Measurements from ENCODE around the gene SORCS2.

DNA sequence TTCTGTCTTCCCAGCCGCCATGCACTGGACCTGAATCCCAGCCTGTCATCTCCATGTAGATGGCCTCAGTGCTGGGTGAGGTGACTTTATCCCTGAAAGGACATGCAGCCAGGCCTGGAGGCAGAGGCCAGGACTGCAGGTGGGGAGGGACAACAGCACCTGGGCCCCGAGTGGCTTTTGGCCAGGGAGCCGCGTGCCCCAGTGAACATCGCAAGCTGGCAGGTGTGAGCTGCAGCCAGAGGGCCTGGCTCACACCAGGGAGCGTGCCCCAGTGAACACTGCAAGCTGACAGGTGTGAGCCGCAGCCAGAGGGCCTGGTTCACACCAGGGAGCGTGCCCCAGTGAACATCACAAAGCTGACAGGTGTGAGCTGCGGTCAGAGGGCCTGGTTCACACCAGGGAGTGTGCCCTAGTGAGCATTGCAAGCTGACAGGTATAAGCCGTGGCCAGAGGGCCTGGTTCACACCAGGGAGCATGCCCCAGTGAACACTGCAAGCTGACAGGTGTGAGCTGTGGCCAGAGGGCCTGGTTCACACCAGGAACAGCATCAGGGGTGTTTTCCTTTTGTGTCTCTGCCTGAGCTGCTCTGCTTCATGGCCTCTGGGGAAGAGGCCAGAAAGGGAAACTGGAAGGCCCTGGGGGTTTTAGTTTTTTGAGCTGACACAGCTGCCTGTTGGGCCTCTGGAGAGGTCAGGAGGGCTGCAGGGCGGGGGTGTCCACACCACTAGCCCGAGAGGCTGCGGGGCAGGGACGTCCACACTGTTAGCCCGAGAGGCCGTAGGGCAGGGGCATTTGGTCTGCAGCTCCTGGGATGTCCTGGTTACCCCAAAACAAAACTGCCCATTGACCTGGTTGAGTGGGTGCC is 265.1 kb downstream of the SORCS2 start:
- TF ChIP-seq, protein P1, sequence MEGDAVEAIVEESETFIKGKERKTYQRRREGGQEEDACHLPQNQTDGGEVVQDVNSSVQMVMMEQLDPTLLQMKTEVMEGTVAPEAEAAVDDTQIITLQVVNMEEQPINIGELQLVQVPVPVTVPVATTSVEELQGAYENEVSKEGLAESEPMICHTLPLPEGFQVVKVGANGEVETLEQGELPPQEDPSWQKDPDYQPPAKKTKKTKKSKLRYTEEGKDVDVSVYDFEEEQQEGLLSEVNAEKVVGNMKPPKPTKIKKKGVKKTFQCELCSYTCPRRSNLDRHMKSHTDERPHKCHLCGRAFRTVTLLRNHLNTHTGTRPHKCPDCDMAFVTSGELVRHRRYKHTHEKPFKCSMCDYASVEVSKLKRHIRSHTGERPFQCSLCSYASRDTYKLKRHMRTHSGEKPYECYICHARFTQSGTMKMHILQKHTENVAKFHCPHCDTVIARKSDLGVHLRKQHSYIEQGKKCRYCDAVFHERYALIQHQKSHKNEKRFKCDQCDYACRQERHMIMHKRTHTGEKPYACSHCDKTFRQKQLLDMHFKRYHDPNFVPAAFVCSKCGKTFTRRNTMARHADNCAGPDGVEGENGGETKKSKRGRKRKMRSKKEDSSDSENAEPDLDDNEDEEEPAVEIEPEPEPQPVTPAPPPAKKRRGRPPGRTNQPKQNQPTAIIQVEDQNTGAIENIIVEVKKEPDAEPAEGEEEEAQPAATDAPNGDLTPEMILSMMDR (IDR thresholded peaks at IDR 0.05), result no peak
- TF ChIP-seq POLR2A (IDR thresholded peaks at IDR 0.05), result no peak
